ENCODE measurements around the gene PVALB.

PVALB gene, protein sequence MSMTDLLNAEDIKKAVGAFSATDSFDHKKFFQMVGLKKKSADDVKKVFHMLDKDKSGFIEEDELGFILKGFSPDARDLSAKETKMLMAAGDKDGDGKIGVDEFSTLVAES

DNA sequence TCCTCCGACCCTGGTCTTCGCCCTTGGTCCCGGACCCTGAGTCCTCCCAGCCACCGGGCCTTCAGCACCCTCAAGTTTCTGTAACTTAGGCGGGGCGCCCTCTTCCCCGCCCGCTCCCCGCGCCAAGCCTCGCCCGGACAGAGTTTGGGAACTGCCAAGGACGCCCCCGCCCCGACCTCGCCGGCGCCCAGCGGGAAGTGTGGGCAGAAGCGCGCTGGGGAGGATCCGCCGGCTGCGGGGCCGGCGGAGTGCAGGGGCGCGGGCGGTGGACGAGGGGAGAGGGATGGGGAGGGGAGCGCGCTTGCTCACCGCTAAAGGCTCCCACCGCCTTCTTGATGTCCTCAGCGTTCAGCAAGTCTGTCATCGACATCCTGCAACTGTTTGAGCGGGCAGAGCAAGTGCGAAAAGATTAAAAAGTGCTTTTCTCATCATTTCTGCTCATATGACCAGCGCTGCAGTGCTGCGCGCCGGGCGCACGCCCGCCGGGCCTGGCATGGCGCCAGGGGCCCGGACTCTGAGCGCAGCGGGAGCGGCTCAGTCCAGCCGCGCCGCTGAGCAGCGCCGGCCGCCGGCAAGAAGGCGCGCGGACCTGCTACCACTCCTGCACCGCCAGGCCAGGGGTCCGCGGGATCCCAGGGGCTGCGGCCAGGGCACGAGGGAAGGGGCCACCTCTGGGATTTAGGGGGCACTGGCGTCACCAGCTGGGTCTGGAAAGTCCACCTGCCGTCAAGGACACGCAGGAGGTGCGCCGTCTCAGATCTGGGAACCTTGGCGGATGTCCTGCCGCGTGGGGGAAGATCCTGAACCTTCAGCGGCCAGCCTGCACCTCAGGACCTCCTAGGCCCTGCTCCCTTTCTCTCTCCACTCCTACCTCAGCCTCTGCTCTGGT is at the start of gene PVALB:
TSS of gene PVALB (minus strand) at position 400 of the 889 bp plus-strand sequence. CDS start at position 370, 30 bp downstream.
- peak; percentile 27 to 28 for ATAC-seq

GRCh38 chr22:36865346-36865745 is 48.5 kb upstream of the PVALB start:
- no peak for ATAC-seq

GRCh38 chr22:36864454-36865215 is 47.8 kb upstream of the PVALB start:
- ATAC-seq, result no peak

GRCh38 chr22:36863979-36864378 is 47.1 kb upstream of the PVALB start:
- ATAC-seq, result no peak

DNA sequence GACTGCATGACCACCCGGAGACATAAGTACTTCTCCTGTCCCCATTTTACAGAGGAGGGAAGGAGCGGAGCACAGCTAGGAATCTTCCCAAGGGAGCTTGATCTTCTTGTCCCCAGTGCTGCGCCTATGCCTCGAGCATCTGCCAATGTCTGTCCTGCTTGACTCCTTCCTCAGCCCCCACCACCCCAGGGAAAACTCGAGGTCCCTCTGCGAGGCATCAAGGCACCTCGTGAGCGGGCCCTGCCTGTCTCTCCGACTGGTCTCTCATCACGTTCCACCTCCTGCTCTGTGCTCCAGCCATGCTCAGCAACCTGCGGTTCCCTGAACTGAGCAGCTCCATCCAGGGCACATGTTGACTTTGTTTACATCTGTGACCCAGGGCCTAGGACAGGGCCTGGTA is 46.4 kb upstream of the PVALB start:
- ATAC-seq, result no peak

DNA sequence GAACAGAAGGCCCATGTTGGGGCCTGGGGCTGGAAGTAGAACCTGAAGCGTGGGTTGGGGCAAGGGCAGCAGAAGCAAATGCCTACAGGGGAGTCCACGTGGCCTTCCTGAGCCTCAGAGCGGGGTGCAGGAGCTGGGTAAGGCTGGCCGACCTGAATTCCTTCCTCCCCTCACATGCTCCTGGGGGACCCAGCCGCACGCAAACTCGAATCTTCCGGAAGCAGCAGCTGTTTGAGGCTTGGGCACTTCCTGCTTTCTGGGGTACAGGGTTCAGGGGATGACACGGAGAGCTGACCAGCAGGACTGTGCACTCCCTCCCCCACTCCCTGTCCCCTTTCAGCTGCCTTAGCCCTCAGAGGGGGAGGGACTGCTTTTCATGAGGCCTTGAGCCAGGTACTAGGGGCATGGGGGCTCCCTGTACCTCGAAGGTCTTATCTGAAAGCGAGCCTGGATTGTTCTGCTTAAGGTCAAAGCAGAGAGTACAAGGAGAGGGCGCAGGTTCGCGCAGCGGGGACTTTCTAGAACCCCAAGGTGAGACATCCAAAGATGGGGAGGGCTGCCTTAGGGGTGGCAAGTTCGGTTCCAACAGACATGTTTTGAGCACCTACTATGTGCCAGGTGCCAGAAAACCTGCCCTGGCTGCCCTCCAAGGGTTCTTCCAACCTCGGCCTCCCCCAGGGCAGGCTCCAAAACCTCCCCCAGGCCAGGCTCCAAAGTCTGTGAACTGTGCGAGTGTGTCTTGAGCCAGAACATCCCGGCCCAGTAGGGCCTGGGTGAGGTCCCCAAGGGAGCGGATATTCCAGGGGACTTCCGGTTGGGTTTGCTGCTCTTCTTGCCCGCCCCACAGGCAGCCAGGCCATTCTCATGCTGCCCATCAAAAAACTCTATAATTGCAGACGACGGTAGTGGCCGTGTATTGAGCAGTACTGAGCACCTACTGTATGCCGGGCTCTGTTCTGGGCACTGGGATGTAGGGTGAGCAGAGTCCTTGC is 45.7 kb upstream of the PVALB start:
- no peak for ATAC-seq

- ATAC-seq, result peak; percentile 89
Observed at GRCh38 chr22:36860821-36861659, 44.2 kb upstream of the PVALB start, which contains the start of gene NCF4. Gene NCF4, plus strand, starts transcription at chr22:36861006. Its CDS starts 166 bp downstream, at chr22:36861172.

DNA sequence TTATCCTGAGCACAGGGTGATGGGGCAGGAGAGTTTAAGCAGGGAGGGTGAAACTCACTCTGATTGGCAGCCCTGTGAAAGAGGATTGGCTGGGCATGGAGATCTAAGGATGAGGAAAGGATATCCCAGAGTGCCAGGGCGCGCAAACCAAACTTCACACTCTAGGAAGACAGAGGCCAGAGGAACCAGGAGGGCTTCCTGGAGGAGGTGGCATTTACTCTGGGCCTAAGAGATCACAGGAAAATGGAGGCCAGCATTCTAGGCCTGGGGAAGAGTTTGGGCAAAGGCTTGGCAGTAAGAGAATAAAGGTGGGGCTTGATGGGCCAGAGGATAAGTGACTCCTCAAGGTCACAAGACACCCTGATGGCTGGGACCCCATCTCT is 43.6 kb upstream of the PVALB start:
- no peak for ATAC-seq

DNA sequence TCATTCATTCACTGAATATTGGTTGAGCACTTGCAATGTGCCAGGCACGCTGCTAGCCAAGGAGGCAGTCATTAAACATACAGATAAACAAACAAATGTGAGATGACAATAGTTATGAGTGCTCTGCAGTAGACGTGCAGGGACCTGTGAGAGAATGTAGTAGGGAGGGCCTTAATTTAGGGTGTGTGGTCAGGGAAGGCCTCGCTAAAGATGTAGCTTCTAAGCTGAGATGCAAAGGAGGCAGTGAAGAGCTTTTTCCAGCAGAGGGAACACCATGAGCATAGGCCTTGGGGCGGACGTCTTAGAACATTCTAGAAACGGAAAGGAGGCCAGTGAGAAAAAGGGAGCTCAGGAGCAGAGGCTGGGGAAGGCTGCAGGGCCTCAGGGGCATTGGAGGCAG is 43.2 kb upstream of the PVALB start:
- ATAC-seq, result no peak

- no peak for ATAC-seq
Observed at GRCh38 chr22:36858966-36859365, 42.1 kb upstream of the PVALB start.

- no peak for ATAC-seq
Observed at GRCh38 chr22:36858156-36858555, 41.3 kb upstream of the PVALB start.

- ATAC-seq, result no peak
Observed at GRCh38 chr22:36856792-36857135, 39.9 kb upstream of the PVALB start.

DNA sequence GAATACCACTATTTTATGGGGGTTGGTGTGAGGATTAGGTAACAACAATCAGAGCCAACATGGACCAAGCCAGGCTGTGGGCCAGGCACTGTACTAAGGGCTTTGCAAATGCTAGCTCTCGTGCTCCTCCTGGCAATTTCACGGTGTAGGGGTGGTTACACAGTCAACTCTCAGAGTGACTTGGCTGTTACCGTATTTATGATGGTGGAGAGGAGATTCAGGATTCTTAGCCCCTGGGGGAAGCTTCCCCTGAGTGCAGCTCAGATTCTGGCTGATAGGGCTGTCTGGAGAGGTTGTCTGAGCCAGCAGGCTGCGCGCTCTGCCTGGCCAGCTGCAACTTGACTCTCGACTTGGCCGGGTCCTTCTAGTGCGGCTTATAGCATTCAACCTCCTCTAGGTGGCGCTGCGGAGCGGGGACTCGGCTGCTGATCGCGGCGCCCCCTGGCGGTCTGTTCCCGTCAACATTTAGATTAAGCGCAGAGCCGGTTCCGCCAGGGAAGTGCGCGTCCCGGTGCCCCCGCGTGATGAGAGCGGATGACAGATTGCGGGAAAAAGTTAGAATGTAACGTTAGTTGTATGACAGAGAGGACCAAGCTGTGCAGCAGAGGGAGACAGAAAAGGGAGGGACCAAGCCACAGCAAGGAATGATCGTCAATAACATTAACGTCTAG is 39.4 kb upstream of the PVALB start:
- ATAC-seq, result peak; percentile 27 to 36

GRCh38 chr22:36855478-36855877 is 38.6 kb upstream of the PVALB start:
- no peak for ATAC-seq

- ATAC-seq, result peak; percentile 68
Observed at GRCh38 chr22:36853407-36854099, 36.7 kb upstream of the PVALB start.

DNA sequence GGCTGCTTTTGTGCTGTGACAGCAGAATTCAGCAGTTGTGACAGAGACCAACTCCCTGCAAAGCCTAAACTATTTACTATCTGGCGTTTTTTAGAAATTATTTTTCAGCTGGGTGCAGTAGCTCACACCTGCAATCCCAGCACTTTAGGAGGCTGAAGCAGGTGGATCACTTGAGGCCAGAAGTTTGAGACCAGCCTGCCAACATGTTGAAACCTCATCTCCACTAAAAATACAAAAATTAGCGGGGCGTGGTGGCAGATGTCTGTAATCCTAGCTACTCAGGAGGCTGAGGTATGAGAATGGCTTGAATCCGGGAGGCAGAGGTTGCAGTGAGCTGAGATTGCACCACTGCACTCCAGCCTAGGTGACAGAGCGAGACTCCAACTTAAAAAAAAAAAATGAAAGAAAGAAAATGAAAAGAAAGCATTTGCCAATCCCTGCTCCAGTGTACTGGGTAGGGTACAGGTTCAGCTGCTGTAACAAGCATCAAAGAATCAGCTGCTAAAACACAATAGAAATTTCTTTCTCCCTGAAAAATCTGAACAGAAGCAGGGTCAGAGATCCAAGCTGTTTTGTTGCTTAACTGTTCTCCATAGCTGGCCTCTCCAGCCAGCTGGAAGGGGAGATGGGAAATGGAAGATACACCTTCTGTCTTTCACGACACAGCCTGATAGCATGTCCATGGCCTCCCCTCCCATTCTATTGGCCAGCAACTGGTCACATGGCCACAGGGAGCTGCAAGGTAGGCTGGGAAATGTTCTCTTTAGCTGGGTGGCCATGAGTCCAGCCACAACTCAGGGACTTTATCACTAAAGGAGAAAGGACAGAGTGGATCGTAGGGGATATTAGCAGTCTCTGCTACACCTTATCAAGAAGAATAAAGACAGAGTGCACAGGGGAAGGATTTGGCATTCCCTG is 35.5 kb upstream of the PVALB start:
- ATAC-seq, result no peak

- ATAC-seq, result no peak
Observed at GRCh38 chr22:36850682-36851081, 33.8 kb upstream of the PVALB start.

DNA sequence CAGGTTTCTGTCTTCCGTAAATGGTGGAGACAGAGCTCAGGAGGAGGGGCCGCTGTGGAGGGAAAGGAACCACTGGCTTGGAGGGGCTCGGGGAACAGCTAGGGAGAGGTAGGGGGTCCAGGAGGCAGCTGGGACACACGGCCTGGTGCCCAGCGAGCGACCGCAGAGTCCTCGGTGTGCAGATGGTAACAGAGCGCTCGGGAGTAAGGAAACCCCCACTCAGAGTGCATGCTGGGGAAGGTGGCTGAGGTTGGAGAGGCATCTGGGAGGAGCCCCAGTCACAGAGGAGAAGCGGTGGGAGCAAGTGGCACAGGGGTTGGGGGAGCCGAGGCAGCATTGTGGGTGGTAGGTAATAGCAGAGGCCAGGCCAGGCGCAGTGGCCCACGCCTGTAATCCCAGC is 33.2 kb upstream of the PVALB start:
- ATAC-seq, result no peak

DNA sequence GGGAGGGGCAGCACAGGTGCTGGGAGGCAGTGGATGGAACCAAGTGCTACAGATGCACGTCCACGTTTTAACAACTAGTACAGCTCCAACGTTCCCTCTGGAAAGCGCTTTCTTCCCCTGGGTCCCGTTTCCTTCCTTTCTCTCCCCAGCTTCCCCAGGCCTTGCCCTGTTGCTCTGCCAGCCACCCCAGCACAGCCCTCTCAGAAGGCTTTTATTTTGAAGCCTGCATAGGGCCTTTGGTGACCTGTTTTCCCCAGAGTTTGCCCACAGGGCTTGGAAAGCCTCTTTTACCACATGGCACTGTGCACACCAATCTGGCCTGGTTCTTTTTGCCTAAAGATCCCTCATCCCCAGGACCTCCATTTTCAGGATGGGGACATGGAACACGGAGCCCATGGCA is 30.1 kb upstream of the PVALB start:
- ATAC-seq, result no peak

All from activated CD4-positive, CD25-positive, alpha-beta regulatory T cell treated with anti-CD3 and anti-CD28 coated beads, Interleukin-2, amount 50 U/mL, for 24 hours (primary cell).